Measurements from ENCODE around the gene GOLGA6C.
"Not testable (repeated sequence)": the region's sequence is repeated elsewhere in the genome, so short reads cannot be mapped to it uniquely, and the experiment has no call there.

Gene GOLGA6C

DNA sequence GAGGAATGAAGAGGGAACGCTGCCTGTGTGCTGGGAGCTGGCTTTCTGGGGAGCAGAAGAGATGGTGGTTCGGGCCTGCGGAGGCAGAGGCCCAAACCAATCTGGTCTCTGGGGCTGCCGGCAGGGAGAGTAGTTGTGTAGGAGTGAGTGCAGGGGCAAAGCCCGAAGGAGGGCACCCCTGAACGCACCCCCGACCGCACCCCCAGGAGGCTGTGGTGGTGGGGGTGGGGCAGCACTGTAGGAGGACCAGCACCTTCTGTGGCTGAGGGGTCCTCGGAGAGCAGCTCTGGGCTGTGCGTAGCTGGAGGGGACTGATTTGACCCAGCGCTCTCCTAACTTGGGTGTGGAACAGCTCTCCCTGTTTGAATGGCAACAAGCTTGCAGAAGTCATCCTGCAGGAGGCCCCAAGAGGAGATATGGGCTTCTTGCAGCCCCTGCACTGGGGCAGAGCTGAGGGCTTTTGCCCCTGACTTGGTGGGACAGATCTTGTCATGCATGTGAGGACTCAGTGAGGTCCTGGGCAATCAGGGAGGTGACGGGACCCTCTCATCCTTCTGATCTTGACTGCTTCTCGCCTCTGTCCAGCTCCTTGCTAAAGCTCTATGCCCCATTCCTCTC lies 30.4 kb upstream of the GOLGA6C start:
- no peak for DNase-seq (ENCODE audit: low read depth in 2 of 2)

DNA sequence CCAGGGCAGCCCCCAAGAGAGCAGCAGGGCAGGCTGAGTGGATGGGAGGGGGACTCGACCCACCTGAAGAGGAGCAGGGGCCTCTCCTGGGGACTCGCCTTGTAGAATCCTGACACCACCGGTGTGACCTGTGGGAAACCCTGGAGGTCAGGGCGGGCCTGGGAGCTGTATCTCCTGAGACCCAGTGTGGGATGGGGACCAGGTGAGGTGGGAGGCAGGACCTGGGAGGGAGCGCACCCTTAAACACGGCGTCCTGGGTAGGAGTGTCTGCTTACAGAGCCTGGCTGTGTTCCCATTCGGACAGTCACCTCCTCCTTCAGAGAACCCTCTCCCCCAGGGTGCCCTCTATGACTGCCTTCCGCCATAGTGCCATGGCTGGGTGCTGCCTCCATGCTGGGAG lies 29.3 kb upstream of the GOLGA6C start:
- DNase-seq (ENCODE audit: low read depth in 2 of 2), result no peak

DNA sequence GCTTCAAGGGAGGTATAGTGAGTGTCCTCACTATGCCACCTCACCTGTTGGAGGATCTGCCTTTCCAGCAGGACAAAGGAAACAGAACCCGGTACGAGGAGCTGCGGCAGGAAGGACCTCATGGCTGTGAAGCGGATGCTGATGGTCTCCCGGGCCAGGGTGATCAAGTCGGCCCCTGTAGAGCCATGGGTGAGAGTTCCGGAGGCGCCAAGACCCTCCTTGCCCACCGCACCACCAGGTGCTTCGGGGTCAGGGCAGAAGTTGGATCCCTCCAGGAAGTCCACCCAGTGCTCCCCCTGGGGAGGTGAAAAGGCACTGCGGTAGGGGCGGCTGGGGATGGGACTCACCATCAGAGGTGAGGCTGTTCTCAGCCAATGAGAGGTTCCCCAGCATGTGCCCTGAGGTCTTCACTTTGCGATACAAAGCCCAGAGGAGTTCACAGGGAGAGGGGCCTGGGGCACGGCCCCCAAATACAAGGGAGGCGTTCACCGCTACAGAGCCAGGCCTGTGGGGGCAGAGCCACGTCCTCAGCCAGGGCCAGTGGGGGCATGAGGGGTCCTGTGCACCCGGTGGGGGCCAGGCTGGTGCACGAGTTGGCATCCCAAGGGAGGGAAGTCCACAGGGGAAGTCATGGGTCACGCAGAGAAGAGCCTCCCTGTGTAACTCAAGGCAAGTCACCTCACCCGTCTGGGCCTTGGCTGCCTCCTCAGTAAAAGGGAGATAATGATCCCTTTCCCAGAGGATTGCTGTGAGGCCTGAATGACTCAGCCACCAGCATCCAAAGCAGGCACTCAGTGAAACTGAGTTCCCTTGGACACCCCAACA lies 28.7 kb upstream of the GOLGA6C start:
- DNase-seq (ENCODE audit: low read depth in 2 of 2), result no peak

DNA sequence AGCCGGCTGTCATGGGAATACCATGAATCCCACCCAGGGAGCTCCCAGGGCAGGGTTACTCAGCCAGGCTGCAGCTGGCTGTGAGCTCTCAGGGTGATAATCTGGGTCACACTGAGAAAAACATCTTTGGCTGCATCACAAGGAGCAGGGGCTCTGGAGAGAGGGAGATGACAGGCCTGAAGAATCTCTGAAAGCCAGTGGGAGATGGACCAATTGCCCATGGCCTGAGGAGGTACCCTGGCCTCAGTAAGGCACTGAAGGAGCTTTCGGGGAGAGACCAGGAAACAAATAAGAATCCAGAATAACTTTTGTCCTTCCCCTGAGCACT lies 28.2 kb upstream of the GOLGA6C start:
- DNase-seq (ENCODE audit: low read depth in 2 of 2), result no peak

DNA sequence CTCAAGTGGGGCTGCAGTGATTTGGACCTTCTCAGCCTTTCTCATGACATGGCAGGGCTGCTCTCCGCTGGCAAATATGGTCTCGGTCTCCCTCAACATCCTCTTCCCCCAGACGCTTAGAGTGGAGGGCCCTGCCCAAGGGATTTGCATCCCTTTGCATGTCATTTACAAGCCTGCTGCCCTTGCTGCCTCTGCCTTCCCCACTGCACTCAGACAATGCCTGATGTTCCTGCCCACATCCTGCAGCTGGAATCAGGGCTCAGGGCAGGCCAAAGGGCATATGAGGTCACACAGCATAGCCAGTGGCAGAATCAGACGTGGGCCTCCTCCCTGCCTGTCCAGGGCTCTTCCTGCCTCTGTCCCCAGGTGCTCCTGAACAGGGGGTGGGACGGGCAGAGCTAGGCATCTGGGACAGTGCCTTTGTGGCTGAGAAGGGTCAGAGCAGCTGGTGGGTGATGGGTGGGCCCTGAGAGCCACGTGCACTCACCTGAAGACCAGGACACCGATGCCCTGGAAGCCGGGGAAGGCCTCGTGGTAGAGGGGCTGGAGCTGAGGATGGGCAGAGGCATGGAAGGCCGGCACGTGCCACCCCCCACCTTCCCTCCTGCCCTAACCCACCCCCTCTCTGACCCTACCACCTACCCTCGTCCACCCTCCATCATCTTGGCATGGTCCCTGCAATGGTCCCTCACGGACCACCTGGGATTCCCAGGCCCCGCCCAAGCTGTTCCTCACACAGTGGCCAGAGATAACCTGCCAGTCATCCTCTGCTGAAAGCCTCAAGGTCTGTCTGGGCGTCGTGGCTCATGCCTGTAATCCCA lies 27.4 kb upstream of the GOLGA6C start:
- no peak for DNase-seq (ENCODE audit: low read depth in 2 of 2)

DNA sequence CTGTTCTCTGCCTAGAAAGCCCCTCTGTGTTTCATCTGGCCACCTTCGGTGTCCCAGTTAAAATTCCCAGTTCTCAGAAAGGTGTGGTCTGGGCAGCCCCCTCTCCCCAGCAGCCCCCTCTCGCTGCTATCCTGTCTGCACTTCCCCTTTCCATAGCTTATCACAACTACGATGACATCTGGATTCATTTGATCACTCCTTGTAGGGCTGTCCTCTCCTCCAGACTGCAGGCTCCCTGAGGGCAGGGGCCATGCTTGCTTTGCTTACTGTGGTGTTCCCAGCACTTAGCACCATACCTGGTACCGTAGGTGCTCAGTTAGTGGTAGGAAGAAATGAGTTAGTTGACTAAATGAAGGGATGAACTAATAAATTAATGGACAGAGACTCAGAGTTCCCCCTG lies 26.3 kb upstream of the GOLGA6C start:
- no peak for DNase-seq (ENCODE audit: low read depth in 2 of 2)

DNA sequence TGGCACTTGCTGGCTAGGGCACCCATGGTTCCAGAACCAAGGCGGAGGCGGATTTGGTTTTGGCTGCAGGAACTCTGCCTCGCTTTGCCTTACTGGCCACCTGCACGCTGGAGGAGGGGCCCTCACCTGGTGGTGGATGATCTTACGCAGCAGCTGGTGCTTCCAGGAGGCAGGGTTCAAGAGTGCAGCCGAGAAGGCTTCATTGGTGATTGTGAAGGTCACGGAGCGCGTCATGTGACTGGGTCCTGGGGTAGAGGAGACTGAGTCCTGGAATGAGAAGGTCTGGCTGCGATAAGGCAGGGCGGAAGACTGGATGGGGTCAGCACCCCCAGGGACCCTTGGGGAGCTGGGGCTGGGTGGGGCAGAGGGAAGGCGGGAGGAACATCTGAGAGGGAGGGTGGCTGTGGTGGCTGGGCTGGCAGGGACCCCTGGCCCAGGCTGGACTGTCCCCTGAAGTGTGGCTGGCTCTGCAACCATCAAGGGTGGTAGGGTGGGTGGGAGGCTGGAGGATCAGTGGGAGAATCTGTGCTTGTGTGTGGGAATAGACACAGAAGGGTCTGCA lies 25.8 kb upstream of the GOLGA6C start:
- no peak for DNase-seq (ENCODE audit: low read depth in 2 of 2)

DNA sequence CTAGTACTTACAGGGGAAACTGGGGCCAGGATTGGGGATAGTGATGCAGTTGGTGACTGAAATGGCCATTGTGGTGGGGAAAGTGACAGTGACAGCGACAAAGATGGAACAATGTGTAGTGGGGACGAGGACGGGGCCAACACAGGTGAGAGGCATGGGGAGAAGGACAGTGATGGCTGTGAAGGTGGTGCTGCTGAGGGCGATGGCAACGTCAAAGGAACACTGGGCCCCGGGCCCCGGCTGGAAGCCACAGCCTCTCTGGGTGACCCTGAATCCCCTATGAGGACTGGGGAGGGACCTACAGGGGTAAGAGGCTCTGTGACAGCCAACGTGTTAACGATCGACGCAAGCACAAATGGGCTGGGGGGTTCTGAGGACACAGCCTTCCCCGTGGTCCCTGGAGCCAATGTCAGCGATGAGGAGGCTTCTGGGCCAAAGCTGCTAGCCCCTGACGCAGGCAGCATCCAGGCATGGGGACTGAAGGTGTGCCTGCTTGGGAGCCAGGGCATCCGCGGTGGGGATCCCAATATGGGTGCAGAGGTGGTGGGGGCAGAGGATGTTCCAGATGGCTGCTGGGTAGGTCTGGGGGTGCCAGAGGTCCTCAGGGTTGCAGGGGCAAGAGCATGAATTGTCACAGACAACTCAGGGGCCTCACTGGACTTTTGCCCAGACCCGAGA lies 25.2 kb upstream of the GOLGA6C start:
- no peak for DNase-seq (ENCODE audit: low read depth in 2 of 2)

DNA sequence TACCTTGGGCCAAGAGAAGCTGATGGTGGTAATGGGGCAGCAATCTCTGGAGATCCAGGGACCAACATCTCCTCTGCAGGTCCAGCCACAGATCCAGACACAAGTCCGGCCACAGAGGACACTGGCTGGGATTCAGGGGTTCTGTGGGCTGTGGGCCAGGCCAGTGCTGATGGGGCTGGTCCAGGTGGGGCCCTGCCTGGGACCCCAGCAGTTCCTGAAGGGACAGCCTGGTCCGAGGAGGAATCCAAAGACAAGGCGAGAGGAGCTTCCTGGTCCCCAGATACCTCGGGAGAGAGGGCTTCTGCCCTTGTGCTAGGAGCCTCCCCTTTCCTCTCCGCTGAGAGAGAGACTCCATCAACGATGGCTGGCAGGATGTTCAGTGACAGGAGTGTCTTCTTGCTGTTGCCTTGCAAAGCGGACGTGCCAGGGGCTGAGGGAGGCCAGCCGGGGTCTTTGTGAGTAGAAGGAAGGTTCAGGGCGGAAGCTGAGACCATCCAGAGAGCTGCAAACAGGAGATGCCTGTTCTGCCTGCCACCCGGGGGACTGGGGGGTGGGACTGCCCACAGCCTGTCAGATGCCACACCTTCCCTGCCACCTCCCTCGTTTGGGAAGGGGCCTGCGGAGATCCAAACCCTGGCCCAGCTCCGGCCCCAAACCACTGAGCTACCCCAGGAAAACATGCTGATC lies 24.5 kb upstream of the GOLGA6C start:
- DNase-seq (ENCODE audit: low read depth in 2 of 2), result no peak

DNA sequence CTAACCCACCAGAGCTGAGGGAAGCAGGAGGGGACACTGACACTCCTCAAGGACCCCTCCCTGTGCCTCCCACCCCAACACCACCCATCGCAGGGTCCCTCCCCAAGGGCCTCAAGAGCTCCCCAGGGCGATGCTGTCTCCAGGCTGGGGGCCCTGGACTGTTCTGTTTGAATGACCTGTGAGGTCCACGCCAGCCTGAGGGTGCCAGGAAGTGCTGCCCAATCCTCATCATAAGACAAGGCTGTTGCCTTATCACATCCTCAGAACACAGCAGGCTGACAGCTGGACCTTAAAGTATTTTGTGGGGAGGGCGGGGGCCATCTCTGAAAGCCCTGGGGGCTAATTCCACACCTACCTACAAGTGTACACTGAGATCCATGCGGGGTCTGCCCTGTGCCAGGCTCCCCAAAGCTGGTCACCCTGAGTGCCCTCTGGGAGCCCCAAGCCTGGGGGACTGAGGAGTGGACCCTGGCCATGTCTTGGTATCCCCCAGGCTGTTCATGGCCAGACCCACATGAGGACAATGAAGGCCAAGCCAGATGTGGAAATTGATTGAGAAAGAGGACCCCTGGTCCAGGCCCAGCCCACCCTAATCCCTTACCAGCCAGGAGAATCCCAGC lies 23.8 kb upstream of the GOLGA6C start:
- no peak for DNase-seq (ENCODE audit: low read depth in 2 of 2)

DNA sequence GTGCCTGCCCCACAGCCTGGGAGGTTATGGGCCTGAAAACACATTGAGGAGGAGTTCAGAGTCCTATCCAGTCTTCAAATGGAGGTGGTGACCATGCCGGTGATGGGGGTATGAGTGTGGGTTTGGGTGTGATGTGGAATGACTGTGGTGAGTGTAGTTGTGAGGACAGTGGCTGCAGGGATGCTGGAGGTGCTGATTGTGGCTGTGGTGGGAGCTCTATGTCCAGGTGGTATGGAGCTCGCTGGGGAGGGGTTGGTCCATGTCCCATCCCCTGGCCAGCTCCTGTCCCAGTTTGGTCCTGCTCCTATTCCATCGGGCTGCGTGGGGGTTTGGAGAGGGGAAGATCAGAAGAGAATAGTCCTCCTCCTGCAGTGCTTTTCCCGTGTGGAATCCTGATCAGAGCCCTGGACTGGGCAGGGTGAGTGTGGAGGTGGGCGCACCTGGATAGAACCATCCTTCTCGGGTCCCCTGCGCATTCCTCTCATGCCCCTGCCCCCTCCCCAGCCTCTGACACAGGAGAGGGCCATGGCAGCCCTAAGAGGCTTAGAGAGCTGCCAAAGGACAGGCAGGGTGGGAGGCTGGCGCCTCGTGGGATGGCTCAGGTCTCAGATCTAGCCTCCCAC lies 23.0 kb upstream of the GOLGA6C start:
- DNase-seq (ENCODE audit: low read depth in 2 of 2), result no peak

DNA sequence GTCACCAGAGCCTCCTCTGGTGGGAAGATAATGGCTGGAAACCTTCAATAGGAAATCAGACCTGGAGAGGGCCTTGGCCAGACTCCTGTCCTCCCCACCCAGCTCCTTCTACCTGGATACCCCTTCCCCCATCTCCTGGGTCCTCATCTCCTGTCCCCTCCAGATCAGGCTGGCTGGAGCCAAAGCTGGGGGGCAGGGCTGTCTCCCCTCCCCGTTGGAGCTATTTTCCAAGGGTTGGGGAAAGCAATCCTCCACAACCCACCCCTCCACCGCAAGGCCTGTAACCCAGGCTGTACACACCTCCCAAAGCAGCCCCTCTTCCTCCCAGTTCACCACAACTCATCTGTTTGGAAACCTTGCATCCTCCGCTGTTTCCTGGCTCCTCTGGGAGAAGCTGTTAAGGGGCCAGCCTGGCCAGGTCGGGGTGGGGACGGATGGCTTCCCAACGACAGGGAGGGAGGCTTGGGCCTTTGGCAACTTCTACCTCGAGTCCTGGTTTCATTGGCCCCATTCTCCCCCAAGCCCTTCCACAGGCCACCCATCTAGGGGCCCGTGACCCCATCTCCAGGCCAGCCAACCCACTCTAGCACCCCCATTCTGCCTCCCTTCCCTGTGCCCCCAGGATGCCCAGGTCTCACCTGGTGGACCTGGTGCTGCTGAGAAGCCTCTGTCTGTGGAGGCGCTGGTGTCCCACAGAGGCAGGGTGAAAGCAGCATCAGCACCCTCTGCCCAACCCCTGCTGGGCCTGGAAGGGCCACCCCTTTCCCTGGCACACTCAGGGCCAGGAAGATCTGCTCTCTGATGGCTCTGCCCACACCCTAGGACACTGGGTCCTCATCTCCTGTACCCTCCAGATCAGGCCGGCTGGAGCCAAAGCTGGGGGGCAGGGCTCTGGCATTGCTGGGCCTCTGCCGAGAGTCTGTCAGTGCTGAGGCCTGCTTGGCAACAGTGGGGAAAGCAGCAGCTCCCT lies 22.1 kb upstream of the GOLGA6C start:
- no peak for DNase-seq (ENCODE audit: low read depth in 2 of 2)

DNA sequence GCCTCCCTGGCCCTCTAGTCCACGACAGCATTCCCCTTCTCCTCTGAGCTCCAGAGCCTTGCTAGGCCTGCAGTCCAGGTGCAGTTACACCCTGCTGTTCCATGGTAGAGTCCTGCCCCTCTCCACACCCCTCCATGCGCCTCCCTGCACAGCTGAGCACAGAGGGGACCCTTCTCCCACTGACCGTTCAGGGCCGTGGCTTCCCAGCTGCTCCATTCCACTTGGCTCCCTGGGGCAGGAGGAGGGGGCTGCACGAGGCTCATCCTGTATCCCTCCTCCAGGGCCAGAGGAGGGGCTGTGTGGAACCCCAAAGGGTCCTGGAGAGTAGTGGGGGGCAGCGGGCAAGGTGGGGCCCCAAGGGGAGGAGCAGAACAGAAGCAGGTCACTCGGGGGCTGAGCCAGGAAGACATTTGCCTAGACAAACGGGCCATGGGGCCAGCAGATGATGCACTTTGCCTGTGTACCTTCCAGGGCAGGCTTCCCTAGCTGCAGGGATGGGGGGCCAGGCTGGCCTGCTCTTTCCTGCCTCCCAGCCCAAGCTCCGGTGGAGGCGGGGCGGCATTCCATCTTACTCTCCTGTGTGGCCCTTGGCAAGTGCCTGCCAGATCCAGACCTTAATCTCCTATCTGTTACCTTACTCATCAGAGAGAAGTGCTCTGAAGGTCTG lies 20.7 kb upstream of the GOLGA6C start:
- DNase-seq (ENCODE audit: low read depth in 2 of 2), result no peak

DNA sequence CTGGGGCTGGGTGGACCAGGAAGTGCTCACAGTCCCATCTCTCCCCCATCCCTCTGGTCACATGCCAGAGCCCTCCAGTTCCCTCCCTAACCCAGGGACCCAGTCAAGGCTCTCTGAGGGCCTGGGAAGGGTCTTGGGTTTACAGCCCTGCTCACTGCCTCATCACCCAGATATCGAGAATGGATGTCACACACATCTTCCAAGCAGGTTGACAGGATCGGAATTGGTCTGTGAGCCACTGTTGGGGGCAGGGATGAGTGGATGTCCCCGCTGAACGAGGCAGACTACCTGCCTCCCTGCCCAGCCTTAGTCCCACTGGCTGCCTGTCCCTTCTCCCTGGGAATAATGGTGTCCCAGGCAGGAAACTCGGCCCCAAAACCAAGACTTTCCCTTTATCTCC lies 20.0 kb upstream of the GOLGA6C start:
- DNase-seq (ENCODE audit: low read depth in 2 of 2), result no peak

DNA sequence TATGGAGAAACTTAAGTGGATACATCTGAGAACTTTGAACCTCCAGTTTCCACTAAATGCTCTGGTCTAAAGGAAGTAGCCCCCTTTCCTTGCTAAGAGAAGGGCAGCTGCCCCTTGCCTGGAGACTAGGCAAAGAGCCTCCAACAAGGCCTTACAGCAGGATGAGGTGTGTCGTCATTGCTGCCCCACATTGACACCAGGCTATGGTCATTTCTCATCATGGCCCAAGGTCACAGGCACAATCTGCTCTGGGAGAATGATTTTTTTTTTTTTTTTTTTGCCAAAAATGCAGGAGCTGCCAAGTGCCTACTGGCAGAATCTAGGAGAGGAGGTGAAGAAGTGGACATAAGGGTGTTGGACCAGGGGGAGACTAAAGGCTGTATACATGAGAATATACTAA lies 12.4 kb upstream of the GOLGA6C start:
- DNase-seq (ENCODE audit: low read depth in 2 of 2), result not testable (repeated sequence)

DNA sequence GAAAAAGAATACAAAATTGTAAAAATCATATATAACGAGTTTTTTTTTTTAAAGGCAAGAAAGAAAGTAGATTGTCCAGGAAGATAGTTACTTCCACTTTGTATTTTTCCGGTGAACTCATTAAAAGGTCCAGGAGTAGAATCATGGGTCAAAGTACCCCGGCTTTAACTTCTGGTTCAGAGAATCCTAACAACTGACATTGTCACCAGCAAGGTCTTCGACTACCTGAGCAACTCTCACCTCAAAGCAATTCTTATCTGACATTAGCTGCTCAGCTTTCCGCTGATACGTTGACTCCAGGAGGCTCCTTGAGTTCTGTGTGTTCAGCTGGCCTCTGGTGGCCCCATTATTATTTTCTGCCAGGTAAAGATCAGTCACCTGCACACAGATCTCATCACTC lies 9.1 kb upstream of the GOLGA6C start:
- DNase-seq (ENCODE audit: low read depth in 2 of 2), result not testable (repeated sequence)

DNA sequence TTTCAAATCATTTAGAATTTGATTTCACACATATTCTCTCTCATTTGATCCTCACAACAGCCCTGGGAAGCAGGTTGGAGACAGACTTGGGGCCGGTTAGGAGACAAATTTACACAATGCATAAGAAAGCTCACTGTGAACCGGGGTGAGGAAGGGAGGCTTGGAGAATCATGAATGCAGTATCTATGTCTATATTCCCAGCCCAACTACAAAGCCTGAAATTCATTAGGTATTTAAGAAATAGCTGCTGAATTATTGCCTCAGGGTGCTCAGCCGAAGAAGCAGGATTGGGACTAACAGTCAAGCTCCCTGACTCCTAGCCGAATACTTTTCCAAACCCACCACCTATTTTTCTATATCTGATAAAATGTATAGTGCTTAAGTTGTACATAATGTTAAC lies 8.4 kb upstream of the GOLGA6C start:
- DNase-seq (ENCODE audit: low read depth in 2 of 2), result no peak

DNA sequence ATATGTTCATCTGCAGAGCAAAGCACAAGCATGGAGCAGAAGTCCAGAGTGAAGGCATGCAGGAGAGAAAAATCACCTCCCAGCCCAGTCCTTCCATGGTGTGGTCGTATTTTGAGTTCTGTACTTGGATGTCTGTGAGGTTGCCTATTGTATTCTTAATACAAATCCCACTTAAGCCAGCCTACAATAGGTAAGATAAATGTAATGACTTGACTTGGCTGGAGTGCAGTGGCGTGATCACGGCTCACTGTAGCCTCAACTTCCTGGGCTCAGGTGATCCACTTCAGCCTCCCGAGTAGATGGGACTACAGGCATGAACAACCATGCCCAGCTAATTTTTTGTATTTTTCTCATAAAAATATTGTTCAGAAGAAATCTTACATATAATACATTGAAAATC lies 6.8 kb upstream of the GOLGA6C start:
- DNase-seq (ENCODE audit: low read depth in 2 of 2), result not testable (repeated sequence)

DNA sequence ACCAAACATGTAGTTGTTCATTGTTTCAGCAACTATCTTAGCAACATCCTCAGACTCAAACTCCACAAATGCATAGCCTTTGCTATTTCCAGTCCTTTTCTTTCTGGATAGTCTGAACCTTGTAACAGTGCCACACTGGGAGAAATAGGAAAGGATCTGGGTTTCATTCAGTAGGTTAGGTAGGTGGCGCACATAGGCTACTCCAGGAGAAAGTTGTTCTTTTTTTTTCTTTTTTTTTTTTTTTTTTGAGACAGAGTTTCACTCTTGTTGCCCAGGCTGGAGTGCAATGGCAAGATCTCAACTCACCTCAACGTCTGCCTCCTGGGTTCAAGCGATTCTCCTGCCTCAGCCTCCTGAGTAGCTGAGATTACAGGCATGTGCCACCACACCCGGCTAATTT lies 5.8 kb upstream of the GOLGA6C start:
- DNase-seq (ENCODE audit: low read depth in 2 of 2), result not testable (repeated sequence)

Data from stimulated activated CD8-positive, alpha-beta memory T cell treated with anti-CD3 and anti-CD28 coated beads, Interleukin-7, amount 100 ng/mL, for 1 hour (primary cell).